Activated CD8-positive, alpha-beta memory T cell treated with anti-CD3 and anti-CD28 coated beads, Interleukin-2, amount 50 U/mL, for 1 hour (primary cell): Measurements from ENCODE around the gene HOXA2.

ENCODE experiments used
- DNase-seq: peaks from one replicate; pipeline ENCODE4 v3.0.0-alpha.2; 2020; ENCODE audit errors: extremely low read depth

HOXA2 gene

GRCh38 chr7:27111751-27112277 is 9.3 kb upstream of the HOXA2 start:
- DNase-seq: no peak

- no peak for DNase-seq
These were observed 8.7 kb upstream of the HOXA2 start for GRCh38 chr7:27111042-27111750.

DNA sequence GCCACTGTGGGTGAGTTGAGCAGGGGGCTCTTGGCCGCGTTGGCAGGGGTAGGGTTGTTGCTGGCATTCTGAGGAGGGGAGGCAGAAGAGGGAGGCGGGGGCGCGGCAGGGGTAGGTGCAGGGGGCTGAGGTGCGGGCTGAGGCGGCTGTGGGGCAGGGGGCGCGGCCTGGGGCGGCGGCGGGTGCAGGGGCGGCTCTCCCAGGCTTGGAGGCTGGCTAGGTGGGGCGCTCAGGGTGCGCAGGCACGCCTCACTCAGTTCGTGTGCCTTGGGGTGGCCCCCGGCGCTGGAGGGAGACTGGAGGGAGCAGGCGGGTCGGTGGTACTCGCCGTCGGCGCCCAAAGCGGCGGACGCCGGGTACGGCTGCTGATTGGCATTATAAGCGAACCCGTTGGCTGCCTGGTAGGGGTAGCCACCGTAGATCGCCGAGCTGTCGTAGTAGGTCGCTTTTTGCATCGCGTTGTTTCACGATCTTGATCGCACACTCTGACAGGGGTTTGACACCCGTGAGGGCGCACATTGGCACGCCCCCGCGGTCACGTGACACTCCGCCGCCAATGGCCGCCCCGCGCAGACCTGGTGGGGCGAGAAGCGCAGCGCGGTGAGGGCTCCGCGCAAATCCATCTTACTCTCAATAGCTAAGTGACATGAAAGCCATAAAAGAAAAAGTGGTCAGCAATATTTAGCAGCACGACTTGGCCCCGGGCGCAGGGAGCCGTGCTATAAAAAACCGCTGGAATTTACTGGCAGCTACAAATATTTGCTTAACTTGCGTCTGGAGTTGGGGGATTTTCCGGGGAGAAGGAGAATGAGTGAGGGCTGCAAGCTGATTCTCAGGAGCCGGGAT is 7.9 kb upstream of the HOXA2 start:
- no peak for DNase-seq

- no peak for DNase-seq
These were observed 7.1 kb upstream of the HOXA2 start for GRCh38 chr7:27109466-27110185.

GRCh38 chr7:27108390-27109127 is 6.1 kb upstream of the HOXA2 start:
- no peak for DNase-seq

DNA sequence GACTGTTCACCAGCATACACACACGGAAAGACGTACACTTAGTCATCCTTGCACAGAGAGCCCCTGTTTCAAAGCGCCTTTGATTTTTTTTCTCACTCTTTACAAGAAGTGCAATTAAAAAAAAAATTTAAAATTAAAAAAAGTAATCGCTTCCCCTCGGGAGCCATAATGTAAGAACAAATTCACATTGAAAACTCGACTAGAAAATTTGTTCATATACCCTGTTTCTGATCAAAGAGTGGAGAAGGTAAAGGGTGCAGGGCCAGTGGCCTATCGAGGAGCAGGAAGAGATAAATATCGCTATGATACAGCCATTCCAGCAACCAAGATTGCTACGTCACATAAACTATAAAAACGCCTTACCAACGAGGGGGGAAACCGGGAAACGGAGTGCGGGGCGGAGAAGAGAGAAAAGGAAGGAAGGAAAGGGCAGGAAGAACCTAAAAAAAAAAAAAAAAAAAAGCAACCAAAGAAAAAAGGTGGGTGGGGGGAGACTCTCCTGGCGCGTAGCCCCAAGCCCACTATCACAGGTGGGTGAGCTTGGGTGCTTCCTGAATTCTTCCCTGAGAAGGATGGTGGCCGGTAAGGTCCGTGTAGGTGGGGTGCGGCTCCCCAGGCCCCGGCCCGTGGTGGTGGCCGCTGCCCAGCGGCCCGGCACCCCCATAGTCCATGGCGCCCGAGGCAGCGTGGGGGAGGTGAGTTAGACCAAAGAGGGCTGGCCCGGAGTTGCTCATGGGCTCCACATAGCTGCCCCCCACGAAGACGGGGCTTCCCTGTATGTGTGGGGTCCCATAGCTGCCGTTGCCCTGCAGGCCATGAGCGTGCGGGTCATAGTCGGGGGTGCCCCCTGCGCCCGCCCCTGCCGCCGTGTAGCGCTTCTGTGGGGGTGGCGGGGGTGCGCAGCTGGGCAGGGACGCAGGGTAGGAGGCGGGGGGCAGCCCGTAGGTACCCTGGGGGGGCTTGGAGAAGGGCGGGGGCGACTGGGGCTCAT is 5.2 kb upstream of the HOXA2 start:
- DNase-seq: no peak

GRCh38 chr7:27106901-27107240 is 4.4 kb upstream of the HOXA2 start:
- no peak for DNase-seq

GRCh38 chr7:27106181-27106900 is 3.9 kb upstream of the HOXA2 start:
- no peak for DNase-seq

DNA sequence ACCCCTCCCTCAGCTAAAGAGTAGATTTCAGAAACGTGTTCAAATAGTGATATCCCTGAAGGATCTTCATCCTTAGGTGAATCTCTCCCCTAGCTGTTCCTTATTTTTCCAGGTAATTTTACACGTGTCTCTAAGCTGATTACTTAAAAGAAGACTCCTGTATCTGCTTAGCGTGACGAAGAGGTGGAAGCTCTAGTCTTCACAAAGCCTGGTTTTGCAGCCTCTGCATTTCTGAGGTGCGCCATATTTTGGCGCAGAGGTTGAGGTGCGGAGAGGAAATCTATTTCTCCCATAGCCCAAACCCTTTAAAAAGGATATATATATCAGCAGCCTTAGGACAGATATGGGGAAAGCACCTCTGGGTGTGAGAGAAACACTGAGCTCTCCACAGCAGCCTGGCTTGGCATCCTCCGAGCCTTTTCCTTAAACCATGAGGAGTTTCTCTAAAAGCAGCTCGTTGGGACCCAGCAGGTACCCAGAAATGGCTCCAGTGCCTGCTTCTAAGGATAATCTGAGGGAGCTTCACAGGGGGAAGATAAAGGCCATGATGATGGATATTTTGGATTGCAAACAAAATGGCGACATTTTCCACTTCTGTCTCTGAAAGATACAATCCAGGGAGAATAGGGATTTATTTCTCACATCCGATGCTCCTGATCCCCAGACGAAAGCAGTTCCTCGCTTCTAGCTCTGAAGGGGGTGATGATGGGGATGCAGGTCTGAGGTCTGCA is 3.0 kb upstream of the HOXA2 start:
- DNase-seq: no peak

DNA sequence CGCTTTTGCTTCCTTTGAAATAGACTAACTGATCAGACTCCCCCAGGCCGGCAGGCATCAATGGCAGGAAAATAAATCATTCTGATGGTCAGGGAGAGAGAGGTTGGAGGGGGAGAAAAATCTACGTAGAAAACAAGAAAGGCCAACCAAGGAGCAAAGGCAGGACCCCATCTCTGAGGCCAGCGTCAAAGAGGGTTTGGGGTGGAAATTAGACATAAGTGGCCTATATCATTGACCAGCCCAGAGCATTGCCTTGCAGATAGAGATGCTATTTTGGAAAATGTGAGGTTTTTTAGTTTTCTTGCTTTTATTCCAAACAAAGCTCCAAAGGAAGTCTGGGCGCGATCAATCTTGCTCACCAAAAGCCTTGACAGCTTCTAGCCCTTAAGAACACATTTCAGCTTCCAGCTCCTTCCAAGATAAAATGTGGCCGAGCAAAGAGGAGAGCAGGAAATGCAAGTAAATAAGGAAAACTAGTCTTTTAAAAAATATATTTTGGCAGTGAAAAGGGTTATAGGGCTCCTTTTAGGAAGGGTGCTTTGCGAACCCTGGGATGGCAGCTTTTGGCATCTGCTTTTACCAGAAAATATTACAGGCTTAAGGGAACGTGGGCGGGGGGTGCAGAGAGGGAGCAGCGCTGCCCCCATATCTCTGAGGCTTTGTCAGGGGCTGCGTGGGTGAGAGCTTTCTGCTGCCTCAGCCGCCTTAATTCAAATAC is 2.0 kb upstream of the HOXA2 start:
- DNase-seq: no peak

DNA sequence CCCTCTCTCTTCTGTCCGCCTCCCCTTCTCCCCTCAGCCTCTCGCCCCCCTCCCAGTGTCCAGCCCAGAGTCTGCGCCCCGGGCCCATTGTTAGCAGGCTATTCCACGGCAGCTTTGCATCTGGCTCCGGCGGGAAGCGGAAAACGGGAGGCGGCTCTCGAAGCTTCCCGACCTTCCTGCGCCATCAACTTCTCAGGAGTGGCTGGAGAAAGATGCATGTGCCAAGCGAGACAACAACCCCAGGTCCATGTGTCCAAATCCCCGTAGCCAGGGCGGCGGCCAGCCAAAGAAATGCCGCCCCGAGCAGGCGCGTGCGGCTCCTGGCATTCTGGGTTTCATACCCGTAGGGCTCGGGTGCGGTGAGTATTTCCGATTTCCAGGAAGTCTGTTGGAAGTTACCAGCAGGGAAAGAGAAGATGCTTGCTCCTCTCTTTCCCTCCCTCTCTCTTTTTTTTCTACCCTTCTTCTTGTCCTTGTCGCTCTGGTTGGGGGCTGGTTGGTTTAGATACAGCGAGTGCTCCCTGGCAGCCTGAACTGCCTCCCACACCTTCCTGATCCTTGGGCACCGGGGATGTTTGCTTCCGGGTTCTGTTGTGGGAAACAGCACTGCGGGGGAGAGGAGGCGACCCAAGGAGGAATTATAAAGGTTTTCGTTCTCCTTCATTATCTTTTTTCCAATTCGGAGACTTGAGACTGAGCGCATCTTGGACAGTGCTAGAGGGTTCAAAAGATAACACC is 1.2 kb upstream of the HOXA2 start:
- no peak for DNase-seq

- DNase-seq: no peak
These were observed 414 bp downstream of the HOXA2 start for GRCh38 chr7:27101957-27102580.

- no peak for DNase-seq
These were observed 1.1 kb downstream of the HOXA2 start for GRCh38 chr7:27101171-27101956.

GRCh38 chr7:27100694-27101170 is 1.8 kb downstream of the HOXA2 start:
- DNase-seq: no peak

DNA sequence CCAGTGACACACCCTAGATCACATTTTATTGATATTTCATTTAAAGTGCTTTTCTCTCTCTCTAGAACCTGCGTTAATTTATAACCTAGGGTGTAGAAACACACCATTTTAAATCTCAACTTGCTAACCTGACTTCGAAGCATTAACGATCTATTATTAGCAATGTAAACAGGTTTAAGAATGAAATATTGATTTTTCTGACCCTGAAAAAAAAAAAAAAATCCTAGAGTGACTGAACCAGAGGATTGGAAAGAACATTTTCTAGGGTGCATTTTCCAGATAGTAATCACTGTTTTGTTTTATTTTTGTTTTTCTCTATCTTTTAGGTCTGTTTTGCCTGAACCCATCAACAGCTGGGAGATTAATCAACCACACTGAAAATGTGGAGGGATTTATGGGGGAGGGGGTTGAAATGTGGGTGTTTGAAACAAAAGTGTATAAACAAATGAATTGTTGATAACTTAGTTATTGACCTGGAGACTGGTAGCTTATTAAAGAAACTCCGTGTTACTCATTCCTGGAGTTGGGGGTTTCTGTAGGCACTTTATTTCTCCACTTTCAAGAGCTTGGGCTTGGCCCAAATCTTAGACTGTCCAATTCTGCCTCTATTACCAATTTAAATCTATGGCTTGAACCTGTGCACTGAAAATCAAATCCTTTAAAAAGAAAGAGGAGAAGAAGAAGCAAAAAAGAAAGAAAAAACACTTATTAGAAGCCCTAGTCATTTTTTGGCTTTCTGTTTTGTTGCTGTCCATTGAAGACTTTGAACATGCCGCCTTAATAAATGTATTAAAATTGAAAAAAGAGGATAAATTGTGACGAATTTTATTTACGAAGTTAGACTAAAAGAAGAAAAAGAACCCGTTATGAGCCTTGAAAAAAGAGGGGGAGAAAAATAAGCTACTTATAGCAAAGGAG is 2.8 kb downstream of the HOXA2 start:
- no peak for DNase-seq
